Activated CD4-positive, alpha-beta T cell treated with anti-CD3 and anti-CD28 coated beads for 36 hours (primary cell): ENCODE data around the gene FCHSD1. TPM values are rescaled to one million over a fixed set of nuclear protein-coding genes. Genes with fewer than 3 reads are reported as not detected.

Source experiments
- ATAC-seq: fragments of 200-7000 bp; cut with Tn5 transposase; one replicate; pipeline ENCODE4 v1.10.0; 2021; ENCODE audit warnings: mild to moderate bottlenecking, moderate library complexity
- CTCF ChIA-PET: fragments of 350-600 bp; sonication (Branson Sonifier 250); formaldehyde crosslinking; loops from one replicate; lab custom pipeline; 2021; ENCODE audit warnings: antibody characterized with exemption; lab: Charles Lee
- POLR2A ChIA-PET: fragments of 350-600 bp; sonication (Branson Sonifier 250); formaldehyde crosslinking; loops from one replicate; lab custom pipeline; 2021; ENCODE audit warnings: antibody characterized with exemption, inconsistent platforms; lab: Charles Lee
- DNase-seq: peaks from one replicate; pipeline ENCODE4 v3.0.0-alpha.2; 2020
- H3K27ac Mint-ChIP-seq: one replicate; pipeline ENCODE4 v1.8.0; 2021; ENCODE audit warnings: mixed read lengths
- H3K27me3 Mint-ChIP-seq: one replicate; pipeline ENCODE4 v1.8.0; 2021; ENCODE audit warnings: mixed read lengths
- H3K36me3 Mint-ChIP-seq: one replicate; pipeline ENCODE4 v1.8.0; 2021; ENCODE audit warnings: low read depth, mixed read lengths
- H3K4me1 Mint-ChIP-seq: one replicate; pipeline ENCODE4 v1.8.0; 2021; ENCODE audit warnings: mixed read lengths
- H3K4me3 Mint-ChIP-seq: one replicate; pipeline ENCODE4 v1.8.0; 2021; ENCODE audit warnings: mild to moderate bottlenecking, moderate library complexity, mixed read lengths
- H3K9me3 Mint-ChIP-seq: one replicate; pipeline ENCODE4 v1.8.0; 2021; ENCODE audit warnings: low read depth, mixed read lengths
- intact Hi-C, 2 experiments: fragments of 100-400 bp; cut with DNase I in 1 of 2; cut with micrococcal nuclease in 1 of 2; formaldehyde crosslinking; loops; one replicate each; pipeline versions ENCODE4 v1.14.2 to v1.15.1; 2022 to 2024; cut with DNase I, micrococcal nuclease
- total RNA-seq, 2 experiments: library from RNA; stranded (reverse); gene quantifications; one replicate each; pipeline ENCODE4 v1.2.3, GENCODE V29; 2021

The FCHSD1 gene
- total RNA-seq, 2 experiments from 2014 or later, result 28.2 to 32.9 TPM

- no peak for ATAC-seq
- peak overlapping the region; percentile 92 for H3K4me3 Mint-ChIP-seq
- ChIA-PET POLR2A (no interaction called here), CTCF (interaction anchor here (0.7 to 10.7 kb wide), 7 partner anchors 9 to 226 kb away, joined by 3 to 161 read pairs (median 15); partner anchors contain the start of genes DIAPH1 and PCDHGB6)
- intact Hi-C loops, result loop anchor here in 1 of 2 experiments (5.0 kb wide), 1 partner anchor 312 kb away; the partner anchor contains the start of gene TAF7
- H3K4me1 Mint-ChIP-seq, result peaks cover 36% of the 10 kb centered on the region
- no peaks in the 10 kb centered on the region for H3K9me3 Mint-ChIP-seq
- H3K36me3 Mint-ChIP-seq, result peaks cover 40% of the 10 kb centered on the region
- H3K27ac Mint-ChIP-seq, result peak overlapping the region; percentile 55
- no peaks in the 10 kb centered on the region for H3K27me3 Mint-ChIP-seq
- no peak for DNase-seq
Measured at GRCh38 chr5:141634720-141635119, 16.5 kb downstream of the FCHSD1 start.

GRCh38 chr5:141633871-141634561 is 17.2 kb downstream of the FCHSD1 start:
- no peak overlapping the region for H3K4me3 Mint-ChIP-seq
- H3K27ac Mint-ChIP-seq, result no peak overlapping the region
- H3K9me3 Mint-ChIP-seq, result no peaks in the 10 kb centered on the region
- no peak for ATAC-seq
- intact Hi-C loops, result no loop called here
- DNase-seq, result no peak
- peaks cover 36% of the 10 kb centered on the region for H3K4me1 Mint-ChIP-seq
- no peaks in the 10 kb centered on the region for H3K27me3 Mint-ChIP-seq
- ChIA-PET POLR2A (interaction anchor here (0.7 to 0.8 kb wide), 2 partner anchors 32 to 181 kb away, joined by 3 read pairs; no protein-coding TSS in a partner anchor), CTCF (interaction anchor here (0.6 to 10.7 kb wide), 9 partner anchors 8 to 226 kb away, joined by 3 to 161 read pairs (median 4); partner anchors contain the start of genes DIAPH1 and PCDHGB6)
- H3K36me3 Mint-ChIP-seq, result peaks cover 44% of the 10 kb centered on the region

GRCh38 chr5:141632650-141633049 is 18.6 kb downstream of the FCHSD1 start:
- ATAC-seq (no peak), DNase-seq (no peak)
- no peaks in the 10 kb centered on the region for H3K27me3 Mint-ChIP-seq
- CTCF ChIA-PET, result interaction anchor here (0.6 to 10.7 kb wide), 11 partner anchors 9 to 68 kb away, joined by 3 to 161 read pairs (median 7); partner anchors contain the start of gene DIAPH1
- H3K9me3 Mint-ChIP-seq, result no peaks in the 10 kb centered on the region
- no peak overlapping the region for H3K4me3 Mint-ChIP-seq
- H3K4me1 Mint-ChIP-seq, result peaks cover 28% of the 10 kb centered on the region
- H3K36me3 Mint-ChIP-seq, result peaks cover 42% of the 10 kb centered on the region
- no peak overlapping the region for H3K27ac Mint-ChIP-seq
- intact Hi-C loops, result no loop called here
- POLR2A ChIA-PET, result no interaction called here

GRCh38 chr5:141630570-141631140 is 20.6 kb downstream of the FCHSD1 start:
- ATAC-seq (no peak), DNase-seq (no peak)
- no peak overlapping the region for H3K27ac Mint-ChIP-seq
- H3K4me3 Mint-ChIP-seq, result no peak overlapping the region
- peaks cover 24% of the 10 kb centered on the region for H3K4me1 Mint-ChIP-seq
- no peaks in the 10 kb centered on the region for H3K9me3 Mint-ChIP-seq
- ChIA-PET CTCF (interaction anchor here (1.1 to 10.7 kb wide), 7 partner anchors 10 to 330 kb away, joined by 3 to 161 read pairs (median 7); partner anchors contain the start of gene DIAPH1), POLR2A (no interaction called here)
- peaks cover 50% of the 10 kb centered on the region for H3K36me3 Mint-ChIP-seq
- intact Hi-C loops, result no loop called here
- H3K27me3 Mint-ChIP-seq, result no peaks in the 10 kb centered on the region

- POLR2A ChIA-PET, result interaction anchor here (0.7 kb wide), 1 partner anchor 21 kb away, joined by 4 read pairs; no protein-coding TSS in a partner anchor
- Mint-ChIP-seq H3K4me3 (no peak overlapping the region), H3K27ac (no peak overlapping the region), H3K36me3 (peaks cover 51% of the 10 kb centered on the region), H3K9me3 (no peaks in the 10 kb centered on the region), H3K27me3 (no peaks in the 10 kb centered on the region), H3K4me1 (peaks cover 11% of the 10 kb centered on the region)
- ATAC-seq (no peak), DNase-seq (no peak)
- CTCF ChIA-PET, result interaction anchor here (1.5 to 10.7 kb wide), 2 partner anchors 12 to 36 kb away, joined by 4 to 161 read pairs; partner anchors contain the start of gene DIAPH1
- intact Hi-C loops, result no loop called here
Measured at GRCh38 chr5:141628175-141628788, 22.9 kb downstream of the FCHSD1 start.

- Mint-ChIP-seq H3K36me3 (peaks cover 52% of the 10 kb centered on the region), H3K27ac (peak overlapping the region; percentile 67), H3K4me3 (no peak overlapping the region), H3K9me3 (no peaks in the 10 kb centered on the region), H3K27me3 (no peaks in the 10 kb centered on the region), H3K4me1 (peaks cover 35% of the 10 kb centered on the region)
- CTCF ChIA-PET, result interaction anchor here (1.2 to 11.2 kb wide), 5 partner anchors 9 to 56 kb away, joined by 3 to 261 read pairs (median 11); partner anchors contain the start of genes HDAC3 and RELL2
- intact Hi-C loops, result no loop called here
- DNase-seq, result no peak
- POLR2A ChIA-PET, result interaction anchor here (0.7 kb wide), 1 partner anchor 603 kb away, joined by 5 read pairs; no protein-coding TSS in a partner anchor
- no peak for ATAC-seq
Measured at GRCh38 chr5:141623611-141624010, 27.6 kb downstream of the FCHSD1 start.

GRCh38 chr5:141623186-141623585 is 28.0 kb downstream of the FCHSD1 start:
- peak; percentile 60 for DNase-seq
- ChIA-PET POLR2A (interaction anchor here (1.0 kb wide), 1 partner anchor 17 kb away, joined by 3 read pairs; no protein-coding TSS in a partner anchor), CTCF (interaction anchor here (1.2 to 11.2 kb wide), 5 partner anchors 9 to 56 kb away, joined by 3 to 261 read pairs (median 11); partner anchors contain the start of genes HDAC3 and RELL2)
- peaks cover 35% of the 10 kb centered on the region for H3K4me1 Mint-ChIP-seq
- peak overlapping the region; percentile 67 for H3K27ac Mint-ChIP-seq
- intact Hi-C loops, result no loop called here
- H3K9me3 Mint-ChIP-seq, result no peaks in the 10 kb centered on the region
- peaks cover 54% of the 10 kb centered on the region for H3K36me3 Mint-ChIP-seq
- no peaks in the 10 kb centered on the region for H3K27me3 Mint-ChIP-seq
- ATAC-seq, result peak; percentile 64
- no peak overlapping the region for H3K4me3 Mint-ChIP-seq

- ChIA-PET CTCF (interaction anchor here (0.6 to 11.2 kb wide), 24 partner anchors 11 to 908 kb away, joined by 3 to 261 read pairs (median 5); partner anchors contain the start of genes DELE1, HDAC3, PCDHGB6 and RELL2), POLR2A (interaction anchor here (1.0 to 2.0 kb wide), 5 partner anchors 16 to 27 kb away, joined by 3 to 48 read pairs (median 4); partner anchors contain the start of genes HDAC3 and RELL2)
- peak; percentile 99 for DNase-seq
- intact Hi-C loops, result loop anchor here (1.0 to 10.0 kb wide), 11 partner anchors 14 to 1064 kb away; partner anchors contain the start of genes HDAC3 (in 2 of the 2), RELL2 (in 2 of the 2), SRA1 (in 2 of the 2) and DELE1 (in 1 of the 2)
- no peaks in the 10 kb centered on the region for H3K9me3 Mint-ChIP-seq
- peaks cover 64% of the 10 kb centered on the region for H3K4me1 Mint-ChIP-seq
- peak; percentile 88 for ATAC-seq
- H3K27ac Mint-ChIP-seq, result peak within 1 kb of the TSS; percentile 98
- H3K27me3 Mint-ChIP-seq, result no peaks in the 10 kb centered on the region
- H3K36me3 Mint-ChIP-seq, result peaks cover 50% of the 10 kb centered on the region
- peak within 1 kb of the TSS; percentile 98 for H3K4me3 Mint-ChIP-seq
Measured at GRCh38 chr5:141618804-141619554, 32.2 kb downstream of the FCHSD1 start, which contains the start of gene DIAPH1. Gene DIAPH1 (minus strand): TSS chr5:141619000. CDS start chr5:141618914, 86 bp downstream.

GRCh38 chr5:141618030-141618803 is 33.0 kb downstream of the FCHSD1 start:
- peak overlapping the region; percentile 98 for H3K27ac Mint-ChIP-seq
- no peaks in the 10 kb centered on the region for H3K27me3 Mint-ChIP-seq
- peaks cover 44% of the 10 kb centered on the region for H3K36me3 Mint-ChIP-seq
- ChIA-PET POLR2A (interaction anchor here (0.8 to 2.1 kb wide), 7 partner anchors 16 to 26 kb away, joined by 3 to 48 read pairs (median 6); partner anchors contain the start of genes HDAC3 and RELL2), CTCF (interaction anchor here (0.5 to 11.2 kb wide), 27 partner anchors 8 to 397 kb away, joined by 3 to 261 read pairs (median 8); partner anchors contain the start of genes DELE1, HDAC3, PCDHGB6 and RELL2)
- no peaks in the 10 kb centered on the region for H3K9me3 Mint-ChIP-seq
- H3K4me1 Mint-ChIP-seq, result peaks cover 62% of the 10 kb centered on the region
- intact Hi-C loops, result loop anchor here (1.0 to 10.0 kb wide), 7 partner anchors 13 to 1063 kb away; partner anchors contain the start of genes SRA1 (in 2 of the 2), DELE1 (in 1 of the 2), NDFIP1 (in 1 of the 2) and TAF7 (in 1 of the 2)
- DNase-seq (peak; percentile 78), ATAC-seq (peak; percentile 28)
- H3K4me3 Mint-ChIP-seq, result peak overlapping the region; percentile 98
